HUES48 (cell line): ENCODE data around the gene FBXL15.

ENCODE experiments used
- H3K27ac ChIP-seq: one replicate; pipeline ENCODE4 v1.7.0; 2013; ENCODE audit warnings: low read depth, low read length, inconsistent platforms
- H3K27me3 ChIP-seq: 2 replicates; pipeline ENCODE4 v1.6.1; 2013; ENCODE audit warnings: mild to moderate bottlenecking, low read length; ENCODE audit not compliant: control insufficient read depth, insufficient read depth
- H3K36me3 ChIP-seq: 2 replicates; pipeline ENCODE4 v1.6.1; 2013; ENCODE audit warnings: low read length; ENCODE audit not compliant: control insufficient read depth, insufficient read depth
- H3K4me1 ChIP-seq: 2 replicates; pipeline ENCODE4 v1.6.1; 2013; ENCODE audit warnings: mild to moderate bottlenecking, low read length; ENCODE audit not compliant: control insufficient read depth, insufficient read depth
- H3K4me3 ChIP-seq: 2 replicates; pipeline ENCODE4 v1.5.1; 2013; ENCODE audit warnings: mild to moderate bottlenecking, low read depth, low read length
- H3K9ac ChIP-seq: 2 replicates; pipeline ENCODE4 v1.6.1; 2013; ENCODE audit warnings: mild to moderate bottlenecking, low read depth, low read length, moderate library complexity
- H3K9me3 ChIP-seq: 2 replicates; pipeline ENCODE4 v1.6.1; 2013; ENCODE audit warnings: low read length; ENCODE audit not compliant: control insufficient read depth, insufficient read depth

Gene FBXL15

DNA sequence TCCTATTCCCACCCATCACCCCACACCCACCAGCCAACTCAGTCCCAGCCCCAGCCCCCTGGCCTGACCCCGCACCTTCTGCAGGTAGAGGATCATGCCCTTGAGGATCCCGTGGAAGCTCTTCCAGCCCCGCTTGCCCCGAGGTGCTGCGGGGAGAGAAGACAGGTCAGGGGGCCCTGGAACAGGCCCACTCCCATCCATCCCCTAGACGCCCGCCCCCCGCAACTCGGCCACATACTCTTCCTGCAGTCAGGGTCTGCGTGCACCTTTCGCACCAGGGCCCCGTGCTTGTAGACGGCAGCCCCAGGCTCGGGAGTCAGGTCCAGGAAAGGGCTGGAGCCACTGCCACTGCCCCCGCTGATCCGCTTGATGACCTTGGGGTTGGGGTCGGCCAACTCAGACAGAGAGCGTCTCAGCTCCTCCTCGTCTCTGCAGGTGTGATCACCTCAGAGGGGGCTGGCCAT is 15.5 kb upstream of the FBXL15 start:
- Histone ChIP-seq H3K27ac (no peak overlapping the region), H3K9ac (no peak overlapping the region), H3K36me3 (peaks cover 15% of the 10 kb centered on the region), H3K4me3 (no peak overlapping the region), H3K4me1 (peaks cover 13% of the 10 kb centered on the region; the same call in 1 of the 2 replicates), H3K27me3 (peaks cover 30% of the 10 kb centered on the region), H3K9me3 (no peaks in the 10 kb centered on the region)

DNA sequence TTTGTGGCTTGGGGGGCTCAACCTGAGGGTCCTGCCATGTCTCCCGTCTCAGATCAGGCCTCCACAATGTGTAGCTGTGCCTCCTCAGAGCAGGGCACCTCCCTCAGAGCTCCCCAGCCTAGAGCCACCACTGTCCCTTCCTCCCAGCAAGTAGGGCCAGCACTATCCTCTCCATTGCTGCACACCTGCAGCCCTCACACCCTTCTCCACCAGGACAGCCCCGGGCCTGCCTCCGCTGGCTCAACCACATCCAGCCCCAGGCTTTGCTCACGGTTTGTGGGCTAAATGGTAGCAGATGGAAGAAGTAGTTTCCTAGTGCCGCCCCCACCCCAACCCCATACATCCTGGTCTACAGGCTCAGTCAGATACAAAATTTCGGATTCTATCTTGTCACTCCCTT is 15.0 kb upstream of the FBXL15 start:
- no peaks in the 10 kb centered on the region for H3K9me3 ChIP-seq
- H3K4me1 ChIP-seq, result peaks cover 15% of the 10 kb centered on the region; the same call in 1 of the 2 replicates
- peaks cover 11% of the 10 kb centered on the region for H3K36me3 ChIP-seq
- no peak overlapping the region for H3K27ac ChIP-seq
- no peak overlapping the region for H3K4me3 ChIP-seq
- no peak overlapping the region for H3K9ac ChIP-seq
- H3K27me3 ChIP-seq, result peaks cover 34% of the 10 kb centered on the region

DNA sequence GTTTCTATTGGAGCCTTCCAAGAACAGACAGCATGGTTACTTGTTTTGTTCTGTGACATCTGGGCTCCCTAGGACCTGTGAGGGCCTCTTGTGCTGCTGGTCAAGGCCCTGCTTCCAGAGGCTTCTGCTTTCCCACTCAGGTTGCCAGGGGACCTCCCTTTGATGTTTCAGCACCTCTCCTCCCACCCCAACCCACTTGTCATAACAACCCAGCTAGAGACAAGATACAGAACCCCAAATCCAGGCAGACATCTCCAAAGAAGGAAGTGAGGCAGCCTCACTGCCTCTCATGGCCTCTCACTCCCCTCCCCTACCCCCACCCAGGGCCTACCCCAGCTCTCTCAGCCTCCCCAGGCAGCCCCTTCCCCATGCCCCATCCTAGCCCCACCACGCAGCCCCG is 13.8 kb upstream of the FBXL15 start:
- Histone ChIP-seq H3K9me3 (no peaks in the 10 kb centered on the region), H3K27ac (no peak overlapping the region), H3K36me3 (0 out of 2 replicates have a peak, but pooled peaks cover under 1% of the 10 kb centered on the region), H3K4me3 (no peak overlapping the region), H3K4me1 (peaks cover 21% of the 10 kb centered on the region; the same call in 1 of the 2 replicates), H3K9ac (no peak overlapping the region), H3K27me3 (peaks cover 46% of the 10 kb centered on the region)

DNA sequence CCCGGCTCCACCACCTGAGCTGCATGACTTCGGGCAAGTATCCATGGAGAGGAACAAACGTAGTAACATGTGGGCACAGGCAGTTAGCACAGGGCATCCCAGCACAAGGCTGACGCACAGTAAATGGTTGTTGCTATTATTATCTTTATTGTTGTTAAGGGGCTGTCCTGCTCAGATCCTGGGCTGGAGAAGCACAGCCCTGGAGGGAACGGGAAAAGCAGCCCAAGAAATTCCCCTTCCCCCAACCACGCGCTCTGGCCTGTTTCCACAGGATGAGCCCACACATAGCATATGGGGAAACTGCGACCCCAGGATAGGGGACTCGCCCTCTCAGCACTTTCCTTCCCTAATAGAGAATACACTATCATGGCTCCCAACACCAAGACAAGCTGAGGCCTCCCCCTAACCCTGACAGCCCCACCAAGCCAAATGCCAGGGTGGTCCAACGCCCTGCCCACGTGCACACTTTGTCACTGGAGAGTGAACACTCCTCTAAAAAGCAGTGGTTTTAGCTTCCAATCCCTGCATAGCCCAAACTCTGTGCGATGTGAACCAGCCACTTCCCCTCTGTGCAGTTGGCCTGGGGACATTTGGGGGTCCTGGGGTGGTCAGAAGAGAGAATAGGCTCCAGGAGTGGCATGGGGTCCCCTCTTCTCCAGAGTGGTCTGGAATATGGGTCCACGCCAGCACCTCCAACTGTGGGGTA is 13.1 kb upstream of the FBXL15 start:
- Histone ChIP-seq H3K9ac (no peak overlapping the region), H3K36me3 (no peaks in the 10 kb centered on the region), H3K27ac (no peak overlapping the region), H3K4me3 (no peak overlapping the region), H3K9me3 (no peaks in the 10 kb centered on the region), H3K4me1 (peaks cover 21% of the 10 kb centered on the region; the same call in 1 of the 2 replicates), H3K27me3 (peaks cover 52% of the 10 kb centered on the region)

DNA sequence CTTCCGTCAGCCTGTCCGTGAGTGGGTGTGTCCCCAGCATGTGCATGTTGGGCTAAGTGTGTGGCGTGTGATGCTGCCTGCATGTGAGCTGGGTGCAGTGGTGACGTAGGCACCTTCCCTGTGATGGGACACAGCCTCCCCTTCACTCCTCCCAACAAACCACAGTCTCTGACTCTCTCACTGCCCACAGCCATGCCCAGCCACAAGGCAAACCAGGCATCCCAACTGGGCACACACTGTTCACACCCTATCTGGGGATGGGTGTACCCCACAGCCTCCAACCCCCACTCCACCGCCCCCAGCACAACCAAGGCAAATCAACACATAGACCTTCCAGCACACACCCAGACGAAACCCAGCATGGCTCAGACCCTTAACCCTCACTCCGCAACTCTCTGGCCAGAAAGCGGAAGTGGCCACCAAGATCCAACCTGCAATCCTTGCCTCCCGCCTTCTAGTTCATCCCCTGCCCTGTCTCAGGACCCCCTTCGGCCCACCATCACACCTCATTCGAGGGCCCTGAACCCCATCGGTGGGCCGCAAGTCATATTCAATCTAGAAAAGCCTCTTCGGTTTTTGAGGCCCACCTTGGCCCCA is 12.4 kb upstream of the FBXL15 start:
- H3K36me3 ChIP-seq, result no peaks in the 10 kb centered on the region
- no peaks in the 10 kb centered on the region for H3K9me3 ChIP-seq
- H3K27me3 ChIP-seq, result peaks cover 52% of the 10 kb centered on the region
- H3K4me1 ChIP-seq, result peaks cover 25% of the 10 kb centered on the region; the same call in 1 of the 2 replicates
- no peak overlapping the region for H3K9ac ChIP-seq
- H3K4me3 ChIP-seq, result peak overlapping the region; percentile 68; the same call in 1 of the 2 replicates
- H3K27ac ChIP-seq, result no peak overlapping the region

DNA sequence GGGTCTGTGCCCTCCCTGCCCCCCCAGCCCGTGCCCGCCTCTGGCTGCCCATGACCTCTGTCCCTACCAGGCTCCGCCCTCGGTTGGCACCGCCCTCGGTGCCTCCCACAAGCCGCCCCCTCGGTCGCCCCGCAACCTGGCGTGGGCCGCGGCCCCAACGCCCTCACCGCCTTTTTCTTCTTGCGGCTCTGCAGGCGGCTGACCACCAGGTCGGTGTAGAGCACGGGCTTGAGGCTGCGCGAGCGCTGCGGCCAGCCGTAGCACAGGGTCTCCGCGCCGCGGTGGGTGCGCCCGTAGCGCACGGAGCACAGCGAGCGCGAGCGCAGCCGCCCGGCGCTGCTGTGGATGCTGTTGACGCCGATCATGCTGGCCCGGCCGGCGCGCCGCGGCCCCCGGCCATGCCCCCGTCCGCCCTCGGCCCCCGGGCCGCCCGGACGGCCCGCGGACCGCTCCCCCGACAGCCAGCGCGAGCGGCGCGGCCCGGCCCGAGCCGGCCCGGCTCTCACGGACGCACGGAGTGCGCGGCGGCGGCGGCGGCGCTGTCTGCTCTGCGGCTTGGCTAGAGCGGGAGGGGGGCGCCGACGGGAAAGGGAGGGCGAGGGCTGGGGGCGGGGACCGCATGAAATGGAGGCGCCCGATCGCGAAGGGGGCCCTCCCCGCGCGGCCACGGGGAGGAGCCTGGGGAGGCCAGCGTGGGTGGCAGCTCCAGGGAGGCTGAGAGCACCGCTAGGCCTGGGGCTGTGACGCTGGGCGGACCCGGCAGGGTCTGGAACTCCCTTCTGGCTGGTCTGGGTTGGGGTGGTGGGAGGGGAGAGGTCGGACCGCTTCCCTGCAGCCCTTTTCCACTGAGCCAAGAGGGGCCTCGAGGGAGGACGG is 11.7 kb upstream of the FBXL15 start:
- H3K27ac ChIP-seq, result no peak overlapping the region
- no peak overlapping the region for H3K9ac ChIP-seq
- H3K4me1 ChIP-seq, result peaks cover 26% of the 10 kb centered on the region; the same call in 1 of the 2 replicates
- H3K36me3 ChIP-seq, result no peaks in the 10 kb centered on the region
- H3K27me3 ChIP-seq, result peaks cover 52% of the 10 kb centered on the region
- no peaks in the 10 kb centered on the region for H3K9me3 ChIP-seq
- peak overlapping the region; percentile 68 for H3K4me3 ChIP-seq

DNA sequence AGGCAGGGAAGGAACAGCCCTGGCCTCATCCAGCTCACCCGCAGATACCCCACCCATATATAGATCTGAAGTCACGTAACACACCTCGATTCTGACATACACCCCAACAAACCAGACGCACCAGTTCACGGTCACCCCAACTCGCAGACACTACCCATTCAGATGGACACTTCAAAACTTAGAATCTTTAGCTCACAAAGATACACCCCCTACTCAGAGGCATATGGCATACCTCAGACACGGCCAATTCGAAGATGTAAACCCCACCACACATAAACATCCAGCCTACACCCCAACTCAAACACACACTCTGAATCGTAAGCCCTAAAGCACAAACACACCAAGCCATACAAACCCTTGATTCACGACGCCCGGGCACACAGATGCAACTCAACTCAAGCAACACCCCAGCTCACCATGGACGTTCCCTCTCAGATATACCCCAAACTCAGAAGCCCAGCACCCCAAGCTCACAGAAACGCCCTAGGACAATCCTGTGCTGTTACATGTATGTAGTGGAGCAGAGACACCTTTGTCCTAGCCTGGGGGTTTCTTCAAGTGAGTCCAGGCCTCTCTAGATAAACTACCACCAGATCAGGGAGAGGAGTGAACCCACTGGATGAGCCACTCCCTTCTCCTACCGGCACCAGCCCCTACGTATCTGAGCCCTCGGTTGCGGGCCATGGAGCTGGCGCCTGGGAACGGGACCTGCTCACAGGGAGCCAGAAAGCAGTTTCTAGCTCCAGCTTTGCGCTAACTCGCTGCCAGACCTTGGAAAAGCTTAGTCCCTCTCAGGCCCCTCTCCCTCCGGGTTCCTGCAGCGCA is 10.8 kb upstream of the FBXL15 start:
- peak overlapping the region; percentile 58 for H3K4me3 ChIP-seq
- no peaks in the 10 kb centered on the region for H3K9me3 ChIP-seq
- peaks cover 52% of the 10 kb centered on the region for H3K27me3 ChIP-seq
- H3K27ac ChIP-seq, result no peak overlapping the region
- H3K9ac ChIP-seq, result no peak overlapping the region
- H3K36me3 ChIP-seq, result no peaks in the 10 kb centered on the region
- H3K4me1 ChIP-seq, result peaks cover 26% of the 10 kb centered on the region; the same call in 1 of the 2 replicates

DNA sequence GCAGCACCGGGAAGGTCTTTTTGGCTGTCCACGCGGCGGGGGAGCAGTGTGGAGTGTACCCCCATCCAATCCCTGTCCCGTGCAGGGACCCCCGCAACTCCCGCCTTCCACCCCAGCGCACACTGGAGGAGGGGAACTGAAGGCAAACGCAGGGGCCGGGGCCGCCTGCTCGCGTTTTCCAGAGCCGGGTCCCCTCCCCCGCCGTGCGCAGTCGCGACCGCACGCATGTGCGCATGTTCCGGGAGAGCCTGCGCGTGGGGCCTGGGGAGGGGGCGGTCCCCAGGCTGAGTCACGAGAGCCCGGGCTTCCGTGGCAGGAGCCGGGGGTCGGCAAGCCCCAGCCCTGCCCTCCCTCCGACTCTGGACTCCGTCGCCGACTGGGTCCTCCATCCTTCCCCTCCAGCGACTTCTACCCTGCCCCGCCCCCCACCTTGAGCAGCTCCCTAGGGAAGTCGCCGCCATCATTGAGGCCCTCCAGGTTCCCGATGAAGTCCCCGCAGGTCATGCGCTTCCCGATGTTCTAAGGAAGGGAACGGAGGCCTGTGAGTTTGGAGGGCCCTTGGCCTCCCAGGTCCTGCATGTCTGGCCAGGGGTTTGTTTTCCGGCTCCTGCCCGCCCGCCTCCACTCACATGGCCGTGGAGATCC is 10.1 kb upstream of the FBXL15 start:
- no peak overlapping the region for H3K27ac ChIP-seq

DNA sequence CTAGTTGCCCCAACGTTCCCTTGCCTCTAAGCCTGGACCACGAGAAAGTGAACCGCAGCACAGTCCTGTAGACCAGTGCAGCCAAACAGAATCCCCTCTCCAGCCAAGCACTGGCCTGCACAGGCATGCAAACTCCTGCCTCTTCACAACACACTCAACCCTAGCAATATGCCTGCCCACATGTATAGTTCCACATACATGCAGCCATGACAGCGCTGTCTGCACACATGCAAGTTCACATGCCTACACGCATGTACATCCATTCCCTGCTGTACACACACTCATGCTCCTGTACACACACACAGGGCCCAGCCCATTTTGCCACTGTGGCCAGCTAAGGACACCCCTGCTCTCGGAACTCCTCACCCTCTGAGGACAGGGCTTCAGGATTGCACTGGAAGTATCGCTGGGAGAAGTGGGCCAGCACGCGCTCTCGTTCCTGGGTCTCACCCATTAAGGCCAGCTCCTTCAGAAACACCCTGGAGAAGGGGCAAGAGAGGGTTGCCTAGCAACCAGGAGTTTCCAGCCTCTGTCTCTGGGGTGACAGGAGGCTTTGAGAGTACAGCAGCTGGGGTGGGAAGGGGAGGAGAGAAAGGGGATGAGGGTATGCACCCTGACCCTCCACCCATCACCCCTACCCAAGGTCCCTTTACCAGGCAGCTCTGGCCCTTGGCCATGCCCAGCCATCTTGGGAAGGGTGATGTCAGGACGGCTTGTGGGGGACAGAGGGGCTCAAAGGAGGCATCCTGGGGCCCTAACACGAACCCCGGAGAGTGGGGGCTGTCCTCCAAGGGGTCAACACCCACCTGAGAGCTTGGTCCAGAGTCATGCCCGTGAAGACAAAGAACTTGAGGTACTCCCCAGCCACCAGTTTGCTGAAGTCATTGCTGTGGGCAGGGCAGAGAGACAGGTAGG is 9.0 kb upstream of the FBXL15 start:
- Histone ChIP-seq H3K4me1 (peaks cover 26% of the 10 kb centered on the region; the same call in 1 of the 2 replicates), H3K9ac (no peak overlapping the region), H3K9me3 (no peaks in the 10 kb centered on the region), H3K27me3 (peaks cover 52% of the 10 kb centered on the region), H3K4me3 (no peak overlapping the region; the same call in 1 of the 2 replicates), H3K36me3 (no peaks in the 10 kb centered on the region), H3K27ac (no peak overlapping the region)

More for the DNA sequence above, 10.1 kb upstream of the FBXL15 start:
- Histone ChIP-seq H3K9me3 (no peaks in the 10 kb centered on the region), H3K4me1 (peaks cover 26% of the 10 kb centered on the region; the same call in 1 of the 2 replicates), H3K9ac (no peak overlapping the region; the same call in 1 of the 2 replicates), H3K4me3 (peak overlapping the region; percentile 58), H3K36me3 (no peaks in the 10 kb centered on the region), H3K27me3 (peaks cover 52% of the 10 kb centered on the region)
